A172 (cell line): ENCODE results near the gene KCNQ1. TPM values are rescaled to one million over a fixed set of nuclear protein-coding genes. Genes with fewer than 3 reads are reported as not detected.

ENCODE experiments used
- DNase-seq: peaks from one replicate; pipeline ENCODE4 v3.0.0-alpha.2; 2015; ENCODE audit warnings: low spot score
- total RNA-seq: library from RNA; depleted of rRNA; stranded (reverse); fragments of >200 nt; shearing (Covaris generic); gene quantifications from 2 replicates; pipeline ENCODE4 v1.2.3, GENCODE V29; 2014

KCNQ1 gene
- total RNA-seq, 1 experiment from 2014 or later = 3.5 TPM

GRCh38 chr11:2577991-2578928, 133.5 kb downstream of the KCNQ1 start:
- no peak for DNase-seq

GRCh38 chr11:2578929-2579270, 134.1 kb downstream of the KCNQ1 start:
- DNase-seq = no peak

- DNase-seq = no peak
Measured at GRCh38 chr11:2579315-2580060, 134.7 kb downstream of the KCNQ1 start.

GRCh38 chr11:2580061-2580421, 135.2 kb downstream of the KCNQ1 start:
- no peak for DNase-seq

GRCh38 chr11:2580571-2581001, 135.8 kb downstream of the KCNQ1 start:
- no peak for DNase-seq

GRCh38 chr11:2581151-2581930, 136.5 kb downstream of the KCNQ1 start:
- DNase-seq = no peak

- DNase-seq = no peak
Measured at GRCh38 chr11:2581931-2582350, 137.1 kb downstream of the KCNQ1 start.

- no peak for DNase-seq
Measured at GRCh38 chr11:2582351-2582945, 137.6 kb downstream of the KCNQ1 start.

- no peak for DNase-seq
Measured at GRCh38 chr11:2582946-2583604, 138.3 kb downstream of the KCNQ1 start.

GRCh38 chr11:2583605-2583958, 138.8 kb downstream of the KCNQ1 start:
- DNase-seq = no peak

- no peak for DNase-seq
Measured at GRCh38 chr11:2584434-2584811, 139.6 kb downstream of the KCNQ1 start.

- DNase-seq = no peak
Measured at GRCh38 chr11:2584812-2585565, 140.2 kb downstream of the KCNQ1 start.

- no peak for DNase-seq
Measured at GRCh38 chr11:2585566-2586086, 140.8 kb downstream of the KCNQ1 start.

- no peak for DNase-seq
Measured at GRCh38 chr11:2586087-2586792, 141.4 kb downstream of the KCNQ1 start.

- no peak for DNase-seq
Measured at GRCh38 chr11:2586793-2587131, 142.0 kb downstream of the KCNQ1 start.

GRCh38 chr11:2587132-2587930, 142.5 kb downstream of the KCNQ1 start:
- DNase-seq = no peak

- DNase-seq = no peak
Measured at GRCh38 chr11:2587976-2588748, 143.4 kb downstream of the KCNQ1 start.
